ENCODE results near the gene PROZ. TPM values are rescaled to one million over a fixed set of nuclear protein-coding genes. Genes with fewer than 3 reads are reported as not detected.
A peak's percentile ranks its signal among the peaks of the same experiment; 100 is the strongest.

PROZ gene
- total and polyA plus RNA-seq, 2 of the 13 experiments (the other 11 are each of a cell fraction or from before 2014, with no cell fraction given): 5.6 to 22.5 TPM

GRCh38 chr13:113157929-113158747 is at the start of gene PROZ (continued):
- TF ChIP-seq ZNF318 (CRISPR knock-in tag; IDR thresholded peaks at IDR 0.05): no peak; the same call in 1 of the 2 replicates
- TF ChIP-seq HOXA9 (CRISPR knock-in tag; IDR thresholded peaks at IDR 0.05; ENCODE audit: borderline replicate concordance): no peak
- no peak for TF ChIP-seq MTA3 (CRISPR knock-in tag; IDR thresholded peaks at IDR 0.05)
- no peak for TF ChIP-seq POLR2AphosphoS2 (IDR thresholded peaks at IDR 0.05; ENCODE audit: low read depth, low read length)
- no peak for TF ChIP-seq ZNF775 (CRISPR knock-in tag; IDR thresholded peaks at IDR 0.05; ENCODE audit: borderline replicate concordance)
- TF ChIP-seq ZBTB49 (CRISPR knock-in tag; IDR thresholded peaks at IDR 0.05; ENCODE audit: borderline replicate concordance): no peak
- TF ChIP-seq HDAC1 (CRISPR knock-in tag; IDR thresholded peaks at IDR 0.05): peak; percentile 83
- peak; percentile 71 for TF ChIP-seq RAD21 (CRISPR knock-in tag; IDR thresholded peaks at IDR 0.05)
- TF ChIP-seq SAP130 (CRISPR knock-in tag; IDR thresholded peaks at IDR 0.05; ENCODE audit: low read depth): peak; percentile 92
- no peak for TF ChIP-seq RFX1 (IDR thresholded peaks at IDR 0.05)
- peak; percentile 21; the same call in 1 of the 2 replicates for TF ChIP-seq SPEN (CRISPR knock-in tag; IDR thresholded peaks at IDR 0.05; ENCODE audit: low read depth)
- no peak for TF ChIP-seq ATF3 (CRISPR knock-in tag; IDR thresholded peaks at IDR 0.05)
- no peak for TF ChIP-seq FOXM1 (CRISPR knock-in tag; IDR thresholded peaks at IDR 0.05)
- no peak for TF ChIP-seq MEIS1 (CRISPR knock-in tag; IDR thresholded peaks at IDR 0.05; ENCODE audit: borderline replicate concordance)
- no peak for TF ChIP-seq ZNF781 (CRISPR knock-in tag; IDR thresholded peaks at IDR 0.05; ENCODE audit: borderline replicate concordance, not compliant biosample characterization)
- peak; percentile 84; the same call in 1 of the 2 replicates for TF ChIP-seq MTA1 (CRISPR knock-in tag; IDR thresholded peaks at IDR 0.05; ENCODE audit: borderline replicate concordance)
- no peak for TF ChIP-seq RARG (CRISPR knock-in tag; IDR thresholded peaks at IDR 0.05; ENCODE audit: low read depth)
- TF ChIP-seq ZFP1 (CRISPR knock-in tag; IDR thresholded peaks at IDR 0.05): no peak

All from HepG2 (cell line).